Glutamatergic neuron (in vitro differentiated cells): Measurements from ENCODE around the gene GART. TPM values are rescaled to one million over a fixed set of nuclear protein-coding genes. Genes with fewer than 3 reads are reported as not detected.
A peak's percentile ranks its signal among the peaks of the same experiment; 100 is the strongest.

Experiments
- DNase-seq: peaks from one replicate; pipeline ENCODE4 v3.0.0; 2022
- H3K27ac Mint-ChIP-seq: one replicate; pipeline ENCODE4 v1.8.0; 2020; ENCODE audit warnings: mild to moderate bottlenecking, mixed read lengths, inconsistent platforms; ENCODE audit not compliant: unreplicated experiment
- H3K27me3 Mint-ChIP-seq: one replicate; pipeline ENCODE4 v1.8.0; 2020; ENCODE audit warnings: mild to moderate bottlenecking, moderate library complexity, mixed read lengths, inconsistent platforms; ENCODE audit not compliant: unreplicated experiment
- H3K36me3 Mint-ChIP-seq: one replicate; pipeline ENCODE4 v1.8.0; 2020; ENCODE audit warnings: mild to moderate bottlenecking, mixed read lengths, inconsistent platforms; ENCODE audit not compliant: unreplicated experiment
- H3K4me1 Mint-ChIP-seq: one replicate; pipeline ENCODE4 v1.8.0; 2020; ENCODE audit warnings: mild to moderate bottlenecking, low read depth, mixed read lengths, inconsistent platforms; ENCODE audit not compliant: unreplicated experiment
- H3K4me3 Mint-ChIP-seq: one replicate; pipeline ENCODE4 v1.8.0; 2020; ENCODE audit warnings: mild to moderate bottlenecking, mixed read lengths, inconsistent platforms; ENCODE audit not compliant: unreplicated experiment
- H3K9me3 Mint-ChIP-seq: one replicate; pipeline ENCODE4 v1.8.0; 2020; ENCODE audit warnings: mild to moderate bottlenecking, moderate library complexity, mixed read lengths, inconsistent platforms; ENCODE audit not compliant: unreplicated experiment
- total RNA-seq: library from RNA; stranded (reverse); fragmentation: NEBNext Ultra II Directional; extraction: Animal tissue kit (Norgen Biotek cat#: 25700); gene quantifications from one replicate; pipeline ENCODE4 v1.2.1, GENCODE V29; 2021; ENCODE audit not compliant: unreplicated experiment
- TF ChIP-seq, protein P1 (sequence below): fragments of 200-600 bp; sonication (generic); IDR thresholded peaks from one replicate; pipeline ENCODE4 v1.5.0; 2021; ENCODE audit not compliant: partially characterized antibody, unreplicated experiment

The GART gene
- total RNA-seq, 1 donor from 2014 or later, result 70.3 TPM

DNA sequence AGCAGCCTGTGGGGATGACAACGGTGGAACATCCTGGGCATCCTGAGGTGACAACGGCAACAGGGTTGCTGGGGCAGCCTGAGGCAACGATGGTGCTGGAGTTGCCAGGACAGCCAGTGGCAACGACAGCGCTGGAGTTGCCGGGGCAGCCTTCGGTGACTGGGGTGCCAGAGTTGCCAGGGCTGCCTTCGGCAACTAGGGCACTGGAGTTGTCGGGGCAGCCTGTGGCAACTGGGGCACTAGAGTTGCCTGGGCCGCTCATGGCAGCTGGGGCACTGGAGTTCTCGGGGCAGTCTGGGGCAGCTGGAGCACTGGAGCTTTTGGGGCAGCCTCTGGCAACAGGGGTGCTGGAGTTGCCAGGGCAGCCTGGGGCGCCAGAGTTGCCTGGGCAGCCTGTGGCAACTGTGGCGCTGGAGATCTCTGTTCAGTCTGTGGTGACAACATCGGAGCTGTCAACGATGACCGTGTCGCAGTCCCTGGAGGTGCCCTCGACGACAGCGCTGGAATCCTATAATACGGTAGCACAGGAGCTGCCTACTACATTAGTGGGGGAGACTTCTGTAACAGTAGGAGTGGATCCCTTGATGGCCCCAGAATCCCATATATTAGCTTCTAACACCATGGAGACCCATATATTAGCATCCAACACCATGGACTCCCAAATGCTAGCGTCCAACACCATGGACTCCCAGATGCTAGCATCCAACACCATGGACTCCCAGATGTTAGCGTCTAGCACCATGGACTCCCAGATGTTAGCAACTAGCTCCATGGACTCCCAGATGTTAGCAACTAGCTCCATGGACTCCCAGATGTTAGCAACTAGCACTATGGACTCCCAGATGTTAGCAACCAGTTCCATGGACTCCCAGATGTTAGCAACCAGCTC lies 9.1 kb upstream of the GART start:
- H3K36me3 Mint-ChIP-seq, result peaks cover 13% of the 10 kb centered on the region
- TF ChIP-seq, protein P1, sequence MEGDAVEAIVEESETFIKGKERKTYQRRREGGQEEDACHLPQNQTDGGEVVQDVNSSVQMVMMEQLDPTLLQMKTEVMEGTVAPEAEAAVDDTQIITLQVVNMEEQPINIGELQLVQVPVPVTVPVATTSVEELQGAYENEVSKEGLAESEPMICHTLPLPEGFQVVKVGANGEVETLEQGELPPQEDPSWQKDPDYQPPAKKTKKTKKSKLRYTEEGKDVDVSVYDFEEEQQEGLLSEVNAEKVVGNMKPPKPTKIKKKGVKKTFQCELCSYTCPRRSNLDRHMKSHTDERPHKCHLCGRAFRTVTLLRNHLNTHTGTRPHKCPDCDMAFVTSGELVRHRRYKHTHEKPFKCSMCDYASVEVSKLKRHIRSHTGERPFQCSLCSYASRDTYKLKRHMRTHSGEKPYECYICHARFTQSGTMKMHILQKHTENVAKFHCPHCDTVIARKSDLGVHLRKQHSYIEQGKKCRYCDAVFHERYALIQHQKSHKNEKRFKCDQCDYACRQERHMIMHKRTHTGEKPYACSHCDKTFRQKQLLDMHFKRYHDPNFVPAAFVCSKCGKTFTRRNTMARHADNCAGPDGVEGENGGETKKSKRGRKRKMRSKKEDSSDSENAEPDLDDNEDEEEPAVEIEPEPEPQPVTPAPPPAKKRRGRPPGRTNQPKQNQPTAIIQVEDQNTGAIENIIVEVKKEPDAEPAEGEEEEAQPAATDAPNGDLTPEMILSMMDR, result no peak
- no peak overlapping the region for H3K4me3 Mint-ChIP-seq
- peaks cover 6% of the 10 kb centered on the region for H3K27me3 Mint-ChIP-seq
- no peak overlapping the region for H3K27ac Mint-ChIP-seq
- no peaks in the 10 kb centered on the region for H3K4me1 Mint-ChIP-seq
- no peaks in the 10 kb centered on the region for H3K9me3 Mint-ChIP-seq
- no peak for DNase-seq

DNA sequence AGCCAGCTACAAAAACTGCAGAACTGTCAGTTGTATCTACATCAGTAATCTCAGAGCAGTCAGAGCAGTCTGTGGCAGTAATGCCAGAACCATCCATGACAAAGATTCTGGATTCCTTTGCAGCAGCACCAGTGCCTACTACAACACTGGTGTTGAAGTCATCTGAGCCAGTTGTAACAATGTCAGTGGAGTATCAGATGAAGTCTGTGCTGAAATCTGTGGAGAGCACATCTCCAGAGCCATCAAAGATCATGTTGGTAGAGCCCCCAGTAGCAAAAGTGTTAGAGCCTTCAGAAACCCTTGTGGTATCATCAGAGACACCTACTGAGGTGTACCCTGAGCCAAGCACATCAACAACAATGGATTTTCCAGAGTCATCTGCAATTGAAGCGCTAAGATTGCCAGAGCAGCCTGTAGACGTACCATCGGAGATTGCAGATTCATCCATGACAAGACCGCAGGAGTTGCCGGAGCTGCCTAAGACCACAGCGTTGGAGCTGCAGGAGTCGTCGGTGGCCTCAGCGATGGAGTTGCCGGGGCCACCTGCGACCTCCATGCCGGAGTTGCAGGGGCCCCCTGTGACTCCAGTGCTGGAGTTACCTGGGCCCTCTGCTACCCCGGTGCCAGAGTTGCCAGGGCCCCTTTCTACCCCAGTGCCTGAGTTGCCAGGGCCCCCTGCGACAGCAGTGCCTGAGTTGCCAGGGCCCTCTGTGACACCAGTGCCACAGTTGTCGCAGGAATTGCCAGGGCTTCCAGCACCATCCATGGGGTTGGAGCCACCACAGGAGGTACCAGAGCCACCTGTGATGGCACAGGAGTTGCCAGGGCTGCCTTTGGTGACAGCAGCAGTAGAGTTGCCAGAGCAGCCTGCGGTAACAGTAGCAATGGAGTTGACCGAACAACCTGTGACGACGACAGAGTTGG lies 8.2 kb upstream of the GART start:
- no peak overlapping the region for H3K4me3 Mint-ChIP-seq
- H3K27ac Mint-ChIP-seq, result peak overlapping the region; percentile 4
- DNase-seq, result no peak
- TF ChIP-seq, protein P1, result no peak
- H3K36me3 Mint-ChIP-seq, result peaks cover 13% of the 10 kb centered on the region
- no peaks in the 10 kb centered on the region for H3K9me3 Mint-ChIP-seq
- peaks cover 4% of the 10 kb centered on the region for H3K4me1 Mint-ChIP-seq
- peaks cover 6% of the 10 kb centered on the region for H3K27me3 Mint-ChIP-seq

DNA sequence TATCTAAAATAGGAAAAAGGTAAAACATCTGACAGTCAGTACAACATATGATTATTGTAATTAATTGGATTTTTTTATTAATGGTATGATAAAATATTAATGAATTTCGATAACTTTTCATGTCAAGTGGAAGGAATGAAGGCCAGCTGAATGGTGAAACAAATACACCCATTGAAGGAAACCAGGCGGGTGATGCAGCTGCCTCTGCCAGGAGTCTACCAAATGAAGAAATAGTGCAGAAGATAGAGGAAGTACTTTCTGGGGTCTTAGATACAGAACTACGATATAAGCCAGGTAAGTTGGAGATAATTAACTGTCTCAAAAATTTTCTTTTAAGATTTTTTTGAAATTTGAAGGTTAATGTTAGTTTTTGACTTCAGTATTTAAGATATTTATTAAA lies 4.2 kb upstream of the GART start:
- TF ChIP-seq, protein P1, result no peak
- DNase-seq, result no peak
- peaks cover 15% of the 10 kb centered on the region for H3K9me3 Mint-ChIP-seq
- no peak overlapping the region for H3K27ac Mint-ChIP-seq
- peaks cover 4% of the 10 kb centered on the region for H3K4me1 Mint-ChIP-seq
- no peaks in the 10 kb centered on the region for H3K36me3 Mint-ChIP-seq
- H3K27me3 Mint-ChIP-seq, result peaks cover 17% of the 10 kb centered on the region
- no peak overlapping the region for H3K4me3 Mint-ChIP-seq

DNA sequence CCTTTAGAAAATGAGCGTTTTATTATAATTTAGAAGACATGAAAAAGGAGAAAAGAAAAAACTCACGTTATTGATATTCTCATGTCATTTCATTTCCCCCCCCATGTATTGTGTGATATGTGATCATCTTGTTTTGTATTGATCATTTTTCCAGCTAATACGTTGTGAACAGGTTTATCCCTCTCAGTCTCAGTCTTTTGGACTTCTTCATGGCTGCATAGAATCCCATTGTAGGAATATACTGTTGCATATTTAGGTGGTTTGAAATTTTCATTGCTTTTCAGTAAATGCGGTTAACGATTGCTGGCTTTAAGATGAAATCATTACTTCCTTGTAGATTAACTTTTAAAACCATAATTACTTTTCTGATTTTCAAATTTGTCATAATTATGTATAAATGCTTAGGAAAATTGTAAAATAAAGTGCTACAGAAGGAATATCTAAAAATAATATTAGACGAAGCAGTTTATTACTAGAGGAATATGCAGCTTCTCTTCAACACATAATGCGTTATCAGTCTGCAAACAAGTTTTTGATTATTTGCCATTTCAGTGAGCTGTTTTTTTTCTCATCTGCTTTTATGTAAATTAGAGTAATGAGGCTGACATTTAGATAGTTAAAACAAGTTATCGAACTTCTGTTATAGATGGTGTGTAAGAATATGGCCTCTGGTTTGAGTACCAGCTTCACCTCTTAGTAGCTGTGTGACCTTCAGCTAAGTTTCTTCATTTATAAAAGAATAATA lies 2.7 kb upstream of the GART start:
- Mint-ChIP-seq H3K4me1 (peaks cover 11% of the 10 kb centered on the region), H3K4me3 (peak overlapping the region; percentile 100), H3K36me3 (no peaks in the 10 kb centered on the region), H3K9me3 (peaks cover 15% of the 10 kb centered on the region), H3K27ac (peak overlapping the region; percentile 87), H3K27me3 (peaks cover 13% of the 10 kb centered on the region)
- no peak for DNase-seq
- TF ChIP-seq, protein P1, result no peak
